ENCODE data around the gene POFUT1.
"Not testable (repeated sequence)": the region's sequence is repeated elsewhere in the genome, so short reads cannot be mapped to it uniquely, and the experiment has no call there.

Gene POFUT1

GRCh38 chr20:32207626-32208498 lies at the start of gene POFUT1, which contains the start of gene PLAGL2:
Gene POFUT1, plus strand, starts transcription at chr20:32207880. Its CDS starts 62 bp downstream, at chr20:32207942.
Gene PLAGL2, minus strand, starts transcription at chr20:32207743. Its CDS starts 5,565 bp downstream, at chr20:32202178.
- peak; percentile 47 for DNase-seq

- DNase-seq, result no peak
Observed at GRCh38 chr20:32158351-32158750, 49.3 kb upstream of the POFUT1 start.

GRCh38 chr20:32158943-32159660 lies 48.6 kb upstream of the POFUT1 start:
- no peak for DNase-seq

- peak; percentile 0 for DNase-seq
Observed at GRCh38 chr20:32159766-32160221, 47.9 kb upstream of the POFUT1 start.

GRCh38 chr20:32160341-32160740 lies 47.3 kb upstream of the POFUT1 start:
- no peak for DNase-seq

GRCh38 chr20:32162351-32162750 lies 45.3 kb upstream of the POFUT1 start:
- no peak for DNase-seq

GRCh38 chr20:32163951-32164350 lies 43.7 kb upstream of the POFUT1 start:
- no peak for DNase-seq

GRCh38 chr20:32164984-32165735 lies 42.5 kb upstream of the POFUT1 start:
- no peak for DNase-seq

GRCh38 chr20:32165836-32166545 lies 41.7 kb upstream of the POFUT1 start:
- no peak for DNase-seq

GRCh38 chr20:32167552-32167951 lies 40.1 kb upstream of the POFUT1 start:
- no peak for DNase-seq

GRCh38 chr20:32168184-32168910 lies 39.3 kb upstream of the POFUT1 start:
- DNase-seq, result no peak

- not testable (repeated sequence) for DNase-seq
Observed at GRCh38 chr20:32177696-32178095, 30.0 kb upstream of the POFUT1 start.

GRCh38 chr20:32179515-32179914 lies 28.2 kb upstream of the POFUT1 start:
- no peak for DNase-seq

GRCh38 chr20:32179934-32180333 lies 27.7 kb upstream of the POFUT1 start:
- DNase-seq, result no peak

- DNase-seq, result no peak
Observed at GRCh38 chr20:32181606-32182005, 26.1 kb upstream of the POFUT1 start.

- DNase-seq, result no peak
Observed at GRCh38 chr20:32183947-32184635, 23.6 kb upstream of the POFUT1 start.

GRCh38 chr20:32184961-32185603 lies 22.6 kb upstream of the POFUT1 start:
- no peak for DNase-seq

GRCh38 chr20:32186506-32186905 lies 21.2 kb upstream of the POFUT1 start:
- no peak for DNase-seq

- DNase-seq, result no peak
Observed at GRCh38 chr20:32188376-32189122, 19.1 kb upstream of the POFUT1 start.

GRCh38 chr20:32189123-32189410 lies 18.6 kb upstream of the POFUT1 start:
- DNase-seq, result no peak

All from GF-D8 (cell line).